Measurements from ENCODE around the gene MTAP. TPM values are rescaled to one million over a fixed set of nuclear protein-coding genes. Genes with fewer than 3 reads are reported as not detected.

MTAP gene
- total and polyA plus RNA-seq, 4 donors: 8.6 to 17.7 (median 12.6) TPM

DNA sequence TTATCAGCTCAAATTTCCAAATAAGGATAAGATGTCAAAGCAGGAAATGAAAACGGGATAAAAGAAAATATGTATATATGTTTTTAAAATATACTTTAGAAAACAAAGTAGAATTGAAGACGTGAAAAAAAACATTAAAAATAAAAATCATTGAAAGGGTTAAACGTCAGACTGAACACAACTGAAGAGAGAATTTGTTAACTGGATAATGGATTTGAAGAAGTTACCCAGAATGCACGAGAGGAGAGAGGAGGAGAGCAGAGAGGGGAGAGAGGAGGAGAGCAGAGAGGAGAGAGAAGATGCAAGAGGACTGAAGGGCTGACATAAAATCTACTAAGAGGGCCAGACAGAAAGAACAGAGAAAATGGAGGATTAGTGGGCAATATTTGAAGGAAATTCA lies 103.8 kb downstream of the MTAP start:
- 94% methylated on average over 4 of the region's 4 CpGs for WGBS
- no peak for DNase-seq (ENCODE audit: low spot score)
- TF ChIP-seq FOXA2 (IDR thresholded peaks at IDR 0.05) (no peak), EGR1 (IDR thresholded peaks at IDR 0.05; ENCODE audit: low read depth in 2 of 2) (no peak), RXRA (IDR thresholded peaks at IDR 0.05) (no peak), FOXA1 (IDR thresholded peaks at IDR 0.05) (no peak), SP1 (IDR thresholded peaks at IDR 0.05) (no peak), RAD21 (IDR thresholded peaks at IDR 0.05) (no peak), HNF4A (conservative IDR thresholded peaks at IDR 0.05) (no peak)
- TF ChIP-seq, protein P1, sequence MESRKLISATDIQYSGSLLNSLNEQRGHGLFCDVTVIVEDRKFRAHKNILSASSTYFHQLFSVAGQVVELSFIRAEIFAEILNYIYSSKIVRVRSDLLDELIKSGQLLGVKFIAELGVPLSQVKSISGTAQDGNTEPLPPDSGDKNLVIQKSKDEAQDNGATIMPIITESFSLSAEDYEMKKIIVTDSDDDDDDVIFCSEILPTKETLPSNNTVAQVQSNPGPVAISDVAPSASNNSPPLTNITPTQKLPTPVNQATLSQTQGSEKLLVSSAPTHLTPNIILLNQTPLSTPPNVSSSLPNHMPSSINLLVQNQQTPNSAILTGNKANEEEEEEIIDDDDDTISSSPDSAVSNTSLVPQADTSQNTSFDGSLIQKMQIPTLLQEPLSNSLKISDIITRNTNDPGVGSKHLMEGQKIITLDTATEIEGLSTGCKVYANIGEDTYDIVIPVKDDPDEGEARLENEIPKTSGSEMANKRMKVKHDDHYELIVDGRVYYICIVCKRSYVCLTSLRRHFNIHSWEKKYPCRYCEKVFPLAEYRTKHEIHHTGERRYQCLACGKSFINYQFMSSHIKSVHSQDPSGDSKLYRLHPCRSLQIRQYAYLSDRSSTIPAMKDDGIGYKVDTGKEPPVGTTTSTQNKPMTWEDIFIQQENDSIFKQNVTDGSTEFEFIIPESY (IDR thresholded peaks at IDR 0.05): no peak
- H3K27me3 ChIP-seq (ENCODE audit: control insufficient read depth in 4 of 4, insufficient read depth in 4 of 4, low read length in 3 of 4): no peaks in the 10 kb centered on the region
- no peak overlapping the region for H3K9ac ChIP-seq (ENCODE audit: low read depth in 1 of 2, low read length in 2 of 2)
- no peaks in the 10 kb centered on the region for H3K4me1 ChIP-seq (ENCODE audit: control insufficient read depth in 4 of 4, insufficient read depth in 4 of 4, low read length in 3 of 4)
- H3K27ac ChIP-seq (ENCODE audit: low read depth in 1 of 2, low read length in 2 of 2): no peak overlapping the region
- no peaks in the 10 kb centered on the region for H3K36me3 ChIP-seq (ENCODE audit: control insufficient read depth in 4 of 4, insufficient read depth in 3 of 4, low read depth in 1 of 4, low read length in 3 of 4)
- no peak overlapping the region for H3K4me3 ChIP-seq (ENCODE audit: low read depth in 1 of 3, low read length in 3 of 3)
- H3K9me3 ChIP-seq (ENCODE audit: control insufficient read depth in 4 of 4, low read length in 3 of 4): peaks cover 0 to 8% (median 4%) of the 10 kb centered on the region in 4 donors

DNA sequence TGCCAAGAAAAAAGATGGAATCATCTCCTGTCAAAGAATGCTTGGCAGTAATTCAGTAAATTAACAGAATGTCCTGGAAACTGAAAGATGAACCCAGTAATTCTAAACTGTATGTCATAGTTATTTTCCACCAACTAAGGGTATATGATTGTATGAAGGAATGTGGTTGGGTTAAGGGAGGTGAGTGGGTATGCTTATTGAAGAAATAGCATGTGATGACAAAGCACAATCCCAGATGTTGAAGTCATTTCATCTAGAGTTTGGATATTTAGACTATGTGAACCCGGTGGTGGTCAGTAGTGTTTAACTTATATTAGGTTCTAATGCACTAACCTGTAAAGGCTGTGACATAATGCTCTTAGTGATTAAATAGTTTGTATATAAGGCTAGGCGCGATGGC lies 104.4 kb downstream of the MTAP start:
- Histone ChIP-seq H3K4me1 (ENCODE audit: control insufficient read depth in 4 of 4, insufficient read depth in 4 of 4, low read length in 3 of 4) (no peaks in the 10 kb centered on the region), H3K9ac (ENCODE audit: low read depth in 1 of 2, low read length in 2 of 2) (no peak overlapping the region), H3K4me3 (ENCODE audit: low read depth in 1 of 3, low read length in 3 of 3) (no peak overlapping the region), H3K36me3 (ENCODE audit: control insufficient read depth in 4 of 4, insufficient read depth in 3 of 4, low read depth in 1 of 4, low read length in 3 of 4) (no peaks in the 10 kb centered on the region), H3K9me3 (ENCODE audit: control insufficient read depth in 4 of 4, low read length in 3 of 4) (peaks cover 0 to 8% (median 4%) of the 10 kb centered on the region in 4 donors), H3K27ac (ENCODE audit: low read depth in 1 of 2, low read length in 2 of 2) (no peak overlapping the region), H3K27me3 (ENCODE audit: control insufficient read depth in 4 of 4, insufficient read depth in 4 of 4, low read length in 3 of 4) (no peaks in the 10 kb centered on the region)
- no peak for DNase-seq (ENCODE audit: low spot score)
- WGBS: 97% methylated on average over 3 of the region's 3 CpGs
- TF ChIP-seq FOXA2 (IDR thresholded peaks at IDR 0.05): no peak
- no peak for TF ChIP-seq RAD21 (IDR thresholded peaks at IDR 0.05)
- TF ChIP-seq SP1 (IDR thresholded peaks at IDR 0.05): no peak
- TF ChIP-seq, protein P1 (IDR thresholded peaks at IDR 0.05): no peak
- no peak for TF ChIP-seq FOXA1 (IDR thresholded peaks at IDR 0.05)
- TF ChIP-seq, protein P2, sequence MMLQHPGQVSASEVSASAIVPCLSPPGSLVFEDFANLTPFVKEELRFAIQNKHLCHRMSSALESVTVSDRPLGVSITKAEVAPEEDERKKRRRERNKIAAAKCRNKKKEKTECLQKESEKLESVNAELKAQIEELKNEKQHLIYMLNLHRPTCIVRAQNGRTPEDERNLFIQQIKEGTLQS (IDR thresholded peaks at IDR 0.05): no peak
- TF ChIP-seq GABPA (IDR thresholded peaks at IDR 0.05 in 1 of 2, conservative IDR thresholded peaks at IDR 0.05 in 1 of 2): no peak
- TF ChIP-seq TAF1 (conservative IDR thresholded peaks at IDR 0.05): no peak
- no peak for TF ChIP-seq JUND (IDR thresholded peaks at IDR 0.05)
- TF ChIP-seq, protein P3, sequence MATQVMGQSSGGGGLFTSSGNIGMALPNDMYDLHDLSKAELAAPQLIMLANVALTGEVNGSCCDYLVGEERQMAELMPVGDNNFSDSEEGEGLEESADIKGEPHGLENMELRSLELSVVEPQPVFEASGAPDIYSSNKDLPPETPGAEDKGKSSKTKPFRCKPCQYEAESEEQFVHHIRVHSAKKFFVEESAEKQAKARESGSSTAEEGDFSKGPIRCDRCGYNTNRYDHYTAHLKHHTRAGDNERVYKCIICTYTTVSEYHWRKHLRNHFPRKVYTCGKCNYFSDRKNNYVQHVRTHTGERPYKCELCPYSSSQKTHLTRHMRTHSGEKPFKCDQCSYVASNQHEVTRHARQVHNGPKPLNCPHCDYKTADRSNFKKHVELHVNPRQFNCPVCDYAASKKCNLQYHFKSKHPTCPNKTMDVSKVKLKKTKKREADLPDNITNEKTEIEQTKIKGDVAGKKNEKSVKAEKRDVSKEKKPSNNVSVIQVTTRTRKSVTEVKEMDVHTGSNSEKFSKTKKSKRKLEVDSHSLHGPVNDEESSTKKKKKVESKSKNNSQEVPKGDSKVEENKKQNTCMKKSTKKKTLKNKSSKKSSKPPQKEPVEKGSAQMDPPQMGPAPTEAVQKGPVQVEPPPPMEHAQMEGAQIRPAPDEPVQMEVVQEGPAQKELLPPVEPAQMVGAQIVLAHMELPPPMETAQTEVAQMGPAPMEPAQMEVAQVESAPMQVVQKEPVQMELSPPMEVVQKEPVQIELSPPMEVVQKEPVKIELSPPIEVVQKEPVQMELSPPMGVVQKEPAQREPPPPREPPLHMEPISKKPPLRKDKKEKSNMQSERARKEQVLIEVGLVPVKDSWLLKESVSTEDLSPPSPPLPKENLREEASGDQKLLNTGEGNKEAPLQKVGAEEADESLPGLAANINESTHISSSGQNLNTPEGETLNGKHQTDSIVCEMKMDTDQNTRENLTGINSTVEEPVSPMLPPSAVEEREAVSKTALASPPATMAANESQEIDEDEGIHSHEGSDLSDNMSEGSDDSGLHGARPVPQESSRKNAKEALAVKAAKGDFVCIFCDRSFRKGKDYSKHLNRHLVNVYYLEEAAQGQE (IDR thresholded peaks at IDR 0.05): no peak
- TF ChIP-seq NR2F2 (IDR thresholded peaks at IDR 0.05): no peak
- TF ChIP-seq, protein P4, sequence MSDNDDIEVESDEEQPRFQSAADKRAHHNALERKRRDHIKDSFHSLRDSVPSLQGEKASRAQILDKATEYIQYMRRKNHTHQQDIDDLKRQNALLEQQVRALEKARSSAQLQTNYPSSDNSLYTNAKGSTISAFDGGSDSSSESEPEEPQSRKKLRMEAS (IDR thresholded peaks at IDR 0.05): no peak
- no peak for TF ChIP-seq YY1 (IDR thresholded peaks at IDR 0.05)
- no peak for TF ChIP-seq HNF4G (IDR thresholded peaks at IDR 0.05)
- no peak for TF ChIP-seq RXRA (IDR thresholded peaks at IDR 0.05)
- no peak for TF ChIP-seq EGR1 (IDR thresholded peaks at IDR 0.05; ENCODE audit: low read depth in 2 of 2)
- no peak for TF ChIP-seq HNF4A (conservative IDR thresholded peaks at IDR 0.05)
- TF ChIP-seq, protein P5, sequence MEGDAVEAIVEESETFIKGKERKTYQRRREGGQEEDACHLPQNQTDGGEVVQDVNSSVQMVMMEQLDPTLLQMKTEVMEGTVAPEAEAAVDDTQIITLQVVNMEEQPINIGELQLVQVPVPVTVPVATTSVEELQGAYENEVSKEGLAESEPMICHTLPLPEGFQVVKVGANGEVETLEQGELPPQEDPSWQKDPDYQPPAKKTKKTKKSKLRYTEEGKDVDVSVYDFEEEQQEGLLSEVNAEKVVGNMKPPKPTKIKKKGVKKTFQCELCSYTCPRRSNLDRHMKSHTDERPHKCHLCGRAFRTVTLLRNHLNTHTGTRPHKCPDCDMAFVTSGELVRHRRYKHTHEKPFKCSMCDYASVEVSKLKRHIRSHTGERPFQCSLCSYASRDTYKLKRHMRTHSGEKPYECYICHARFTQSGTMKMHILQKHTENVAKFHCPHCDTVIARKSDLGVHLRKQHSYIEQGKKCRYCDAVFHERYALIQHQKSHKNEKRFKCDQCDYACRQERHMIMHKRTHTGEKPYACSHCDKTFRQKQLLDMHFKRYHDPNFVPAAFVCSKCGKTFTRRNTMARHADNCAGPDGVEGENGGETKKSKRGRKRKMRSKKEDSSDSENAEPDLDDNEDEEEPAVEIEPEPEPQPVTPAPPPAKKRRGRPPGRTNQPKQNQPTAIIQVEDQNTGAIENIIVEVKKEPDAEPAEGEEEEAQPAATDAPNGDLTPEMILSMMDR (IDR thresholded peaks at IDR 0.05; ENCODE audit: low read depth, low read length, missing input control): no peak
